IMR-90 (cell line): ENCODE data around the gene AFAP1L2. TPM values are rescaled to one million over a fixed set of nuclear protein-coding genes. Genes with fewer than 3 reads are reported as not detected.

Experiments
- ATAC-seq: fragments of 200-7000 bp; cut with Tn5 transposase; 2 replicates; pipeline ENCODE4 v1.9.1; 2020; ENCODE audit warnings: low read depth, mild to moderate bottlenecking, moderate library complexity
- BruUV-seq: library from RNA; stranded (reverse); fragments of 400-500 nt; replicated peaks from 2 replicates; lab custom pipeline; 2021; lab: Mats Ljungman, UMichigan
- CTCF ChIA-PET: fragments of 300-600 bp; formaldehyde crosslinking; extraction: SDS; loops from one replicate; lab custom pipeline; 2021; ENCODE audit warnings: antibody characterized with exemption; lab: Yijun Ruan, JAX
- POLR2A ChIA-PET: fragments of 300-600 bp; sonication (Branson Sonifier 250); formaldehyde crosslinking; loops from one replicate; lab custom pipeline; 2022; ENCODE audit warnings: antibody characterized with exemption; ENCODE audit not compliant: unreplicated experiment; lab: Charles Lee
- DNase-seq: peaks from one replicate; pipeline ENCODE4 v3.0.0; 2013
- H2AFZ ChIP-seq: replicated peaks from 2 replicates; pipeline ENCODE3; 2013; ENCODE audit warnings: low read length, mild to moderate bottlenecking; ENCODE audit not compliant: poor library complexity
- H2AK5ac ChIP-seq: 2 replicates; pipeline ENCODE4 v1.6.1; 2013; ENCODE audit warnings: low read depth, low read length, inconsistent platforms
- H2AK9ac ChIP-seq: replicated peaks from 2 replicates; pipeline ENCODE3; 2013; ENCODE audit warnings: mild to moderate bottlenecking, low read depth, low read length, moderate library complexity; ENCODE audit not compliant: poor library complexity
- H2BK120ac ChIP-seq: 2 replicates; pipeline ENCODE4 v1.6.1; 2013; ENCODE audit warnings: low read depth, low read length, inconsistent platforms
- H2BK15ac ChIP-seq: 3 replicates; pipeline ENCODE4 v1.6.1; 2013; ENCODE audit warnings: low read depth, low read length, inconsistent platforms
- H2BK20ac ChIP-seq: 2 replicates; pipeline ENCODE4 v1.6.1; 2013; ENCODE audit warnings: low read depth, mild to moderate bottlenecking, inconsistent platforms, low read length, moderate library complexity
- H2BK5ac ChIP-seq: 2 replicates; pipeline ENCODE4 v1.6.1; 2013; ENCODE audit warnings: mild to moderate bottlenecking, low read depth, low read length, inconsistent platforms; ENCODE audit not compliant: poor library complexity, severe bottlenecking
- H3K14ac ChIP-seq: replicated peaks from 2 replicates; pipeline ENCODE4 v1.6.1; 2013; ENCODE audit warnings: low read depth, low read length, inconsistent platforms
- H3K18ac ChIP-seq: 2 replicates; pipeline ENCODE4 v1.6.1; 2013; ENCODE audit warnings: low read depth, low read length, control low read depth
- H3K23ac ChIP-seq: 2 replicates; pipeline ENCODE4 v1.6.1; 2013; ENCODE audit warnings: low read depth, low read length, inconsistent platforms
- H3K27ac ChIP-seq: 2 replicates; pipeline ENCODE4 v1.5.1; 2013; ENCODE audit warnings: mild to moderate bottlenecking, control low read depth, low read length; ENCODE audit not compliant: insufficient read depth
- H3K27me3 ChIP-seq: 2 replicates; pipeline ENCODE4 v1.6.1; 2013; ENCODE audit warnings: low read length; ENCODE audit not compliant: control insufficient read depth, insufficient read depth
- H3K36me3 ChIP-seq: 2 replicates; pipeline ENCODE4 v1.6.1; 2013; ENCODE audit warnings: low read length, mixed read lengths; ENCODE audit not compliant: control insufficient read depth, insufficient read depth
- H3K4ac ChIP-seq: 2 replicates; pipeline ENCODE4 v1.6.1; 2013; ENCODE audit warnings: low read depth, low read length, inconsistent platforms
- H3K4me1 ChIP-seq: 2 replicates; pipeline ENCODE4 v1.6.1; 2013; ENCODE audit warnings: low read length, mixed read lengths; ENCODE audit not compliant: control insufficient read depth, insufficient read depth
- H3K4me2 ChIP-seq: 2 replicates; pipeline ENCODE4 v1.6.1; 2013; ENCODE audit warnings: low read depth, mild to moderate bottlenecking, control low read depth, low read length, moderate library complexity
- H3K4me3 ChIP-seq: 2 replicates; pipeline ENCODE4 v1.5.1; 2013; ENCODE audit warnings: low read depth, mild to moderate bottlenecking, control low read depth, low read length, moderate library complexity; ENCODE audit not compliant: insufficient read depth
- H3K56ac ChIP-seq: 2 replicates; pipeline ENCODE4 v1.6.1; 2013; ENCODE audit warnings: low read length, inconsistent platforms; ENCODE audit not compliant: insufficient read depth; ENCODE audit errors: extremely low read depth
- H3K79me1 ChIP-seq, 2 experiments: 2 replicates each; pipeline ENCODE4 v1.6.1; 2013; ENCODE audit warnings: low read length in 2 of 2, inconsistent platforms in 1 of 2, low read depth in 1 of 2
- H3K9ac ChIP-seq: 2 replicates; pipeline ENCODE4 v1.6.1; 2013; ENCODE audit warnings: low read depth, low read length, control low read depth
- H3K9me1 ChIP-seq: 2 replicates; pipeline ENCODE4 v1.6.1; 2013; ENCODE audit warnings: low read length, inconsistent platforms; ENCODE audit not compliant: insufficient read depth
- H3K9me3 ChIP-seq: 2 replicates; pipeline ENCODE4 v1.6.1; 2013; ENCODE audit warnings: low read length; ENCODE audit not compliant: control insufficient read depth, insufficient read depth
- H4K20me1 ChIP-seq: 2 replicates; pipeline ENCODE4 v1.6.1; 2013; ENCODE audit warnings: low read length, inconsistent platforms; ENCODE audit not compliant: insufficient read depth
- H4K5ac ChIP-seq: 2 replicates; pipeline ENCODE4 v1.6.1; 2013; ENCODE audit warnings: mild to moderate bottlenecking, low read depth, low read length, control low read depth
- H4K8ac ChIP-seq, 2 experiments: 2 replicates each; pipeline ENCODE4 v1.6.1; 2013; ENCODE audit warnings: low read depth in 2 of 2, low read length in 2 of 2, control low read depth in 1 of 2, inconsistent platforms in 1 of 2
- H4K91ac ChIP-seq: 2 replicates; pipeline ENCODE4 v1.6.1; 2013; ENCODE audit warnings: low read depth, low read length, inconsistent platforms; ENCODE audit not compliant: insufficient read depth
- NFE2L2 ChIP-seq: fragments of 150-350 bp; IDR thresholded peaks from 2 replicates; pipeline ENCODE4 v1.6.1; 2016; ENCODE audit warnings: low read depth, mild to moderate bottlenecking, low read length
- POLR2A ChIP-seq: IDR thresholded peaks from 2 replicates; pipeline ENCODE4 v1.6.1; 2012; ENCODE audit warnings: mild to moderate bottlenecking, low read depth, low read length
- RAD21 ChIP-seq: IDR thresholded peaks from 2 replicates; pipeline ENCODE4 v1.6.1; 2012; ENCODE audit warnings: low read length, improper control_type of control experiment
- RCOR1 ChIP-seq: IDR thresholded peaks from 2 replicates; pipeline ENCODE4 v1.6.1; 2012; ENCODE audit warnings: mild to moderate bottlenecking, low read length, improper control_type of control experiment; ENCODE audit not compliant: insufficient replicate concordance
- RFX5 ChIP-seq: IDR thresholded peaks from 2 replicates; pipeline ENCODE4 v1.8.0; 2012; ENCODE audit warnings: low read depth, mild to moderate bottlenecking, low read length, moderate library complexity
- WGBS, 2 experiments: methylation state at CpG; one replicate each; pipeline versions ENCODE4 v1.1.5 to v1.1.7; 2013; ENCODE audit warnings: missing lambda C conversion rate in 2 of 2; ENCODE audit not compliant: insufficient read length in 1 of 2; ENCODE audit errors: extremely low coverage in 2 of 2; 5-methylcytosine and 5-hydroxymethylcytosine counted together
- dilution Hi-C: fragments of 300-500 bp; cut with HindIII; formaldehyde crosslinking; loops from one replicate; pipeline ENCODE4 v1.14.3; 2018; ENCODE audit warnings: low sequenced_read_pairs; ENCODE audit not compliant: unreplicated experiment
- in situ Hi-C: fragments of 300-500 bp; cut with MboI; formaldehyde crosslinking; loops from 3 replicates; pipeline ENCODE4 v1.14.3; 2019; ENCODE audit warnings: low sequenced_read_pairs, inconsistent platforms, mixed read lengths
- intact Hi-C: fragments of 100-400 bp; cut with micrococcal nuclease; formaldehyde crosslinking; loops from 2 replicates; pipeline ENCODE4 v1.10.0; 2022
- polyA plus RNA-seq, 3 experiments: library from polyadenylated mRNA; depleted of rRNA; stranded (reverse); fragments of >200 nt; gene quantifications; 2 replicates each; pipeline ENCODE4 v1.2.3, GENCODE V29; 2012; ENCODE audit warnings: low replicate concordance in 1 of 3
- total RNA-seq: library from RNA; depleted of rRNA; stranded (reverse); fragments of >200 nt; gene quantifications from 2 replicates; pipeline ENCODE4 v1.2.3, GENCODE V29; 2012

Gene AFAP1L2
- total and polyA plus RNA-seq, 2 of the 4 experiments (the other 2 are of a cell fraction), result under 0.01 to 0.10 TPM

- no peak for DNase-seq
- Histone ChIP-seq H4K20me1 (no peaks in the 10 kb centered on the region), H3K4ac (no peak overlapping the region), H3K27me3 (peaks cover 22% of the 10 kb centered on the region), H2AK5ac (no peak overlapping the region), H3K14ac (no peak overlapping the region), H3K23ac (no peak overlapping the region), H3K36me3 (no peaks in the 10 kb centered on the region), H3K27ac (no peak overlapping the region), H4K8ac (no peak overlapping the region), H2BK20ac (no peak overlapping the region), H2AFZ (no peak overlapping the region), H3K79me1 (no peaks in the 10 kb centered on the region), H3K4me1 (peaks cover 2% of the 10 kb centered on the region), H2AK9ac (no peak overlapping the region), H2BK15ac (no peak overlapping the region), H2BK5ac (no peak overlapping the region), H3K9me1 (peaks cover 3% of the 10 kb centered on the region; the same call in 1 of the 2 replicates), H3K18ac (no peak overlapping the region), H3K4me3 (no peak overlapping the region), H3K9me3 (no peaks in the 10 kb centered on the region), H3K56ac (no peak overlapping the region), H3K9ac (no peak overlapping the region), H3K4me2 (no peak overlapping the region), H2BK120ac (no peak overlapping the region), H4K91ac (no peak overlapping the region), H4K5ac (no peak overlapping the region)
- dilution Hi-C loops, result no loop called here
- ChIA-PET CTCF (interaction anchor here (0.5 to 0.9 kb wide), 4 partner anchors 23 to 222 kb away, joined by 3 to 5 read pairs (median 4); no protein-coding TSS in a partner anchor), POLR2A (no interaction called here)
- in situ Hi-C loops, result no loop called here
- TF ChIP-seq NFE2L2, result no peak
- TF ChIP-seq POLR2A, result no peak
- no peak for TF ChIP-seq RAD21
- TF ChIP-seq RFX5, result no peak
- no peak for TF ChIP-seq RCOR1
- intact Hi-C loops, result no loop called here
- no TSS peak for BruUV-seq
- WGBS, 2 experiments, result 87% methylated on average over 3 of the region's 15 CpGs; no CpG with 5 or more reads in 1 of the 2 experiments
- ATAC-seq, result no peak
Observed at GRCh38 chr10:114327537-114328440, 76.5 kb downstream of the AFAP1L2 start.
